ENCODE data around the gene ZFYVE27.

The ZFYVE27 gene

DNA sequence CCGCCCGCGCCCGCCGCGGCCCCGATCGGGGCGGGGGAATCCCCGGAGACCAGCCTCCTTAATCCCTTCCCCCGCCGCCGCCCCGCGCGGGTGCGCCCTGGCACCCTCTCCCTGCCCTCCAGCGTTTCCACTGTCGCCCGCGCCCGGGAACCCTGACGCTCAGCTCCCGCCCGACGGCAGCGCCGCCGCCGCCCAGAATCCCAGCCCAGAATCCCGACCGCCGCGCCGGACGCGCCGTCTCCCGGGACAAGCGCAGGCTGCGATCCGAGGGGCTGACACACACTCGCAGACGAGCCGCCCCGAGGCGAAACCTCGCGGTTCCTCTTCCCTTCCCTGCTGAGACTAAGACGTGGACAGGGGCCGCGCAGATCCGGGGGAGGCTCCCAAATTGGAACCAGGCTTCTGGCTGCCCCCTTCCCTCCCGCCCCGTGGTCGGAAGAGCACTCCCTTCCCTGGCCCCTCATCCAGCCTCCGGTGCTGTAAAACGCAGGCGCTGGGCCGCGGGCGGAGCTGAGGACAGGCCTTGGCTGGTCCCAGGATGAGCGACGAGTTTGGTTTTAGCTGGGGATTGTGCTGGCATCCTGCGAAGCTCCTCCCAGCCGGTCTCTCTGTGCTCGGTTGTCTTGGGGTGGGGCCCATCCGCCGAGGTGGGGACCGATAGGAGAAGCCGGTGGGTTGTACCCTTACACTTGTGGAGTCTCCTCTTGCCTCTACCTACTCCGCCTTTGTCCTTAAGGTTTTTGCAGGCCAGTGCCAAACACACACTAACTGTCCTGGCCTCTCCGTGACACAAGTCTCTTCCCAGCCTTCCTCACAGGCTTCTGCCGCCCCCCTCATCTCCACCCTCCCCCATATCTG, 22.3 kb upstream of the ZFYVE27 start:
- no peak for DNase-seq (ENCODE audit: low read depth in 3 of 3)

DNA sequence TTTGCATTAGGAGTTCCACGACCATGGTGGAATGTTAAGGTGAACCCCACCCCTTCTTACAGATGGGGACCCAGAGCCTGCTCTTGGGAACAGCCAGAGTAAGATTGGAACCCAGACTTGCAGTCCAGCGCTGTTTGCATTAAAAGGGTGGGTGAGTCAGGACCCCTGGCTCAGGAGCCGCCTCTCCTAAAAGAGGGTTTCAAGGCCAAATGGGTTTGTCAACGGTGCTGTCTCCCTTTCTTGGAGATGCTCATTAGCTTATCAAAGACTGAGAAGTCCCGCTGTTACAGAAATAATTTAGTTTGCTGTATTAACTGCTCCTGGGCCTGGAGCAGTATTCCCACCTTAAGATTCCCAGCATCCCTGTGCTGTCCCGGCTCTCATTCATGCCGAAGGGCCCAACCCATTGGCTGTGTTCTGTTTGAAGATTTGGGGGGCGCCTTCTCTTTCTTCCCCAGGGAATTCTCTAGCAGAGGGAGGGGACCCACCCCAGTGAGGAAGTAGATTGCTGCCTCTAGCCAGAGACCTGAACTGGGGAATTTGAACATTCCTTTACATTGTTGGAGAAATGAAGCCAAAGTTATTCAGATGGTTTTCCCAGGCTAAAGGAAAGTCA, 21.6 kb upstream of the ZFYVE27 start:
- no peak for DNase-seq (ENCODE audit: low read depth in 3 of 3)

DNA sequence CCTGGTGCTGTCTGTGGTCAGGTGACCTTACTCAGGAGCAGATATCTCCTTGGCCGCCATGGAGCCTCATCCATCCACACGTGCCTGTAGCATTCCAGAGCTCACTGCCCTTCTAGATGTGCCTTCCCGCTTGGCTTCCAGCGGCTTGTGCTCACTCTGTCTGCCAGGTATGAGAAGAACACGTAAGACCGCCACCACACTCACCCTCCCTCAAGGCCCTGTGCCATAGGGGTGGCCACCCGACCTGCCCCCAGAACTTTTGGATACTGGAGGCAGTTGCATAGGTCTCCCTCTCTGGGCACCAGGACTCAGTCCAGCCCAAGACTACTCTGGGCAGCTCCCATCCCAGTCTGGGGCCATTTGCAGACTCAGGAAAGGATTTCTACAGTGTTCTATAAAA, 19.3 kb upstream of the ZFYVE27 start:
- no peak for DNase-seq (ENCODE audit: low read depth in 3 of 3)

DNA sequence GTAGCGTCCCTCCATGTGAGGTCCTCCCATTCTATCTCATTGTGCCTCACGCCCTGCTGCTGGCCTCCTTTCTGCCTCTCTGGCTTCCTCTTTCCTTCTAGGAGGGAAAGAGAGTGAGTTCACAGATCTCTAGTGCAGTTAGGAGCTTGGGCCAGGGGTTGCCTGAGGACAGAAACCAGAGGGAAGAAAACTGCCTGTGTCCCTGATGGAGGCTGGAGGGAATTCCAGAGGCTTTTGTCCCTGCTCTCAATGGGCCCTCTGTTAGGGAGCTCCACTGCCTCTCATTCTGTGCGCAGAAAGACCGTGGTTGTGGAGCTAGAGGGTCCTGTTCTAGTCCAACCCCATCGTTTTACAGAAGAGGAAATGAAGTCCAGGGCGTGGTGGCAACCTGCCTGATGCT, 18.8 kb upstream of the ZFYVE27 start:
- no peak for DNase-seq (ENCODE audit: low read depth in 3 of 3)

DNA sequence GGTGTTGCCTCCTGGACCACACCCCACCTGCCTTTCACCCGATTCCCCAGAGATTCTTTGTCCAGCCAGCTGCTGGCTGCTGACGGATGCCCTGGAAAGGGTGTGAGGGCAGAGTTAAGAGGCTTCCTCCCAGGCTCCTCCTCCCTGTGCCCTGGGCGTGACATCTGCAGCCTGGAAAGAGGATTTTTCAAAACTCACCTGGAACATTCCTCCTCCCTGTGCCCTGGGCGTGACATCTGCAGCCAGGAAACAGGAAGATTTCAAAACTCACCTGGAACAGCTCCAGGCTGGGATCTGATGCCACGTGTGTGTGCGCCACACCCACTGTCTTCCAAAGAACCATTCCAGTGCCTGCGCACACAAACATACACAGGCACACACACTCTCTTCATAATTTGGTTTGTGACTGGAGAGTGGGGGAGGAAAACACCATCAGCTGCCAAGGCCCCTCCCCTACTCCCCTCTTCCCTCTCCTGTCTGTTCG, 18.2 kb upstream of the ZFYVE27 start:
- DNase-seq (ENCODE audit: low read depth in 3 of 3): no peak

DNA sequence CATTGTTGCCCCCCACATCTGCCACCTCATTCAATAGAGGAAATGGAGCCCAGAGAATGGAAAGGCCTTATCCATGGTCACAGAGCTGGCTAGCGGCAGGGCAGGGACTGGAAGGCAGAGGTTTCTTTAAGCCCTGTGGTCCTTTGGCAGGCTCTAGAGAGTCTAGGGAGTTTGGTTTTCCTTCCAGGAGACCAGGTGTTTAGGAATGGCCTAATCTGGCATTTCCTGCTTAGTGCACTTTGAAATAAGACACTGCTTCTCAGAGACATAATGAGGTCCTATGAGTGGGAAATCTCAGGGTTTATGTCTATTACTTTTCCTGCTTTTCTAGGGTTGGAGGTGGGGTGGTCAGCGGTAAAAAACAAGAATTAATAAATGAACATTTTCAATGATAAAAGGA, 17.3 kb upstream of the ZFYVE27 start:
- DNase-seq (ENCODE audit: low read depth in 3 of 3): no peak

DNA sequence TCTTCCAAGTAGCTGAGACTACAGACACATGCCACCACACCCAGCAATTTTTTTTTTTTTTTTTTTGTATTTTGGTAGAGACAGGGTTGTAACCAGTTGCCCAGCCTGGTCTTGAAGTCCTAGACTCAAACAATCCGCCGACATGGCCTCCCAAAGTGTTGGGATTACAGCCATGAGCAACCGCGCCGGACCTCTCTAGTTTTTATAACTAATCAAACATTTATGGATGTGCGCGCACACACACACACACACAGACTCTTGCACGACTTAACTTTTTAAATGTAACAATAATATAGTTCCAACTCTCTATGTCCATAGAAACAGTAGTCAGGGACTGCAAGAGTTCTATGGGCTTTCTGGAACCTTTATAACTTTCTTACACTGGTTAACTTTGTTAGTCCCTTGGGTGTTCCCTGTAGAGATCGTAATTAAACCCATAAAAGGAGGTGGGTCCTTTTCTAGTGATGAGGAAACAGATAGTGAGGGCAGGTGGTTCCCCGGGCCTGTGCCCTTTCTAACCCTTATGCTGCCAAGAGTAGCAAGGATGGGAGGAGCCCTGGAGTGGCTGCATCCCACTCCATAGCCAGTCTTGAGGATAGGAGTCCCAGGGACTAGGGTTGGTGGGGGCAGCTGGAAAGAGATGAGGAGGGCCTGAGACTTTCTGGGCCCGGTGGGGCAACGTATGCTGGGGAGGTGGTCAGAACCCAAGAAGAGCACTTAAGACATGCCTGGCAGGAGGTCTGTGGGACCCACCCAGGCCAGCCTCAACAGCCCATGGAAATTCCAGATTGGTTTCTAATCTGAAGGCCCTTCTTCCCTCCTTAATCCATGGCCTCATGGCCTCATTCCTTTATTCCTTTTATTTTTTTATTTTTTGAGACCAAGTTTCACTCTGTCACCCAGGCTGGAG, 14.8 kb upstream of the ZFYVE27 start:
- no peak for DNase-seq (ENCODE audit: low read depth in 3 of 3)

- no peak for DNase-seq (ENCODE audit: low read depth in 3 of 3)
Measured at GRCh38 chr10:97723001-97723400, 13.9 kb upstream of the ZFYVE27 start.

DNA sequence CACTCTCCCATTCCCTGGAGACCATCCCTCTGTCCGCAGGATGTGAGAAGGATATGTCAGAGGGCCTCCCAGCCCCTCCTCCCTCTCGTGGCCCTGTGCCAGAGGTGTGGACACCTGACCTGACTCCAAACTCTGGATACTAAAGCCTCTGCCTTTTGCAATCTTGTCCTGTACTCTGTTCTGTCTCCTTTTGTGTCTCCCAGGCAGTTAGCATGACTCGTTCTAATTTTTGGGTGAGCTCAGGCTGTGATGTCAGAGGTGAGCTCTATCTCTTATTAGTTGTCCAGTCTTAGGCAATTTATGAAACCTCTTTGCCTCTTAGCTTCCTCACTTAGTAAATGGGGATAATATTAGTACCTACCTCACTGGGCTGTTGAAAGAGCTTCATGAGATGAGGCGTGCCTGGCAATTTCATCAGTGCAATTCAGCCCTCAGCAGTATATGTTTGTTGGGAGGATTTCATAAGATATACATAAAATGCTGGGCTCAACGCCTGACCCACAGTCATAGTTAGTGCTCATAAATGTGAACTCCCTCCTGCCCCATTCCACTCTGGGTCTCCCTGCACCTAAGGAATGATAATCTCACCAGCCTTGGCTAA, 12.5 kb upstream of the ZFYVE27 start:
- DNase-seq (ENCODE audit: low read depth in 3 of 3): no peak

DNA sequence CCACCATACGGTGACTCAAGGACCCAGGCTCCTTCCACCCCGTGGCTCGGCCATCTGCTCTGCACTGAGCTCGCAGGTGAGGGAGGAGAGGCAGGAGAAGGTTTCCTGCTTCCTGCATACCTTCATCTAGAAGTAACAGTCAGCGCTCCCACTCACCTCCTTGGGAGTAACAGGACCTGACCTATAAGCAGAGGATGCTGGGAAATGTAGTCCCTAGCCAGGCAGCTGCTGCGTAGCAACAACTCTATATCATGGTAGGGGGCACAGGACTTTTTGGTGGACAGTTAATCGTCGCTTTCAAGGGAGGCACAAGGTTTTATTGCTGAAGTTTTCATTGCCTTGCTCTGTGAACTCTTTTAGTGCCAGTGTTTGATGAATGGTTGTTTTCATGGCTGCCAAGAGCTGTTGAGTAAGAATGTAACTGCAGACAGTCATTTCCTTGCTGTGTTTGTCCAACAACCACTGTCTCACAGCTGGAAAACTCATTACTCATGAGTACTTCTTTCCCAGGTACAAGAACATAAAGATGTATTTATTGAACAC, 10.2 kb upstream of the ZFYVE27 start:
- no peak for DNase-seq (ENCODE audit: low read depth in 3 of 3)

- DNase-seq (ENCODE audit: low read depth in 3 of 3): no peak
Measured at GRCh38 chr10:97729014-97729413, 7.9 kb upstream of the ZFYVE27 start.

DNA sequence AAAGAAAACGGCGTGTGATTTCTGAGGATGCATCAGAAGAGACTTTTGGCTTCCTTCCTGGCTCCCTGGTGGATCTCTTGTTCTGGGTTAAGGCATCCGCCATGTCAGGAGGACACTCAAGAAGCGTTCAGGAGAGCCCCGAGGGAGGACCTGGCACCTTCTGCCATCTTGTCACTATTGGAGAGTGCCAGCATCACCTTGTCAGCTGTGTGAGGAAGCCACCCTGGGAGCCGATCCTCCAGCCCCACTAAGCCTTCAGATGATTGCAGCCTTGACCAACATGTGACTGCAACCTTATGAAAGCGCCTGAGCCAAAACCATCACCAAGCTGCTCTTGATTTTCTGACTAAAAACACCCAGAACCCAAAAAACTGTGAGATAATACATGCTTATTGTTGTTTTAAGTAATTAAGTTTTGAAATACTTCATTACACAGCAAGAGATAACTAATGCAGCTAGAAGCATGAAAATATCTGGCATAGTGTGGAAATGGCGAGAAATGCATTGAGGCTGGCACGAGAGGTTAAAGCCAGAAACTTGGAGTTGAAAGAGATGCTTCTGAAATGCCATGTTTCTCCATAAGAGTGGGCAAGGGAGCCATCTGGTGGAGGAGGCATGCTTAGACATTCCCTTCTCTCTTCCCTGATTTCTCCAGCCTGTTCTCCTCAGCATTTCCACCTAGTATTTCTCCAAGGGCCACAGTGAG, 5.4 kb upstream of the ZFYVE27 start:
- peak in 2 of 3 donors; percentile 23 to 41 for DNase-seq (ENCODE audit: low read depth in 3 of 3)

- no peak for DNase-seq (ENCODE audit: low read depth in 3 of 3)
Measured at GRCh38 chr10:97732052-97732359, 4.9 kb upstream of the ZFYVE27 start.

DNA sequence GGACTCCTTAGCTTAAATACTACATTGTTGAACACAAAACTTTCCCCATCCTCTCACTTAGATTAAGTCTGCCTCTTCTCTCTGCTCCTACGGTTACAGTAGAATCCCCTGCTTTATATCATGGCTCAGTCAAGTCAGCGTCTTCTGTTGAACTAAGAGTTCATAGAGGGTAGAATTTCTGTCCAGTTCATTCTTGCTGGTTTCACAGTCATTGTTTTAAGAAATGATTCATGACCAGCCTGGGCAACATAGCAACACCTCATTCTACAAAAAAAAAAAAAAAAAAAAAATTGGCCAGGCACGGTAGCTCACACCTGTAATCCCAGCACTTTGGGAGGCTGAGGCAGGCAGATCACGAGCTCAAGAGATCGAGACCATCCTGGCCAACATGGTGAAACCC, 3.7 kb upstream of the ZFYVE27 start:
- DNase-seq (ENCODE audit: low read depth in 3 of 3): no peak

GRCh38 chr10:97734021-97734420, 2.9 kb upstream of the ZFYVE27 start:
- no peak for DNase-seq (ENCODE audit: low read depth in 3 of 3)

DNA sequence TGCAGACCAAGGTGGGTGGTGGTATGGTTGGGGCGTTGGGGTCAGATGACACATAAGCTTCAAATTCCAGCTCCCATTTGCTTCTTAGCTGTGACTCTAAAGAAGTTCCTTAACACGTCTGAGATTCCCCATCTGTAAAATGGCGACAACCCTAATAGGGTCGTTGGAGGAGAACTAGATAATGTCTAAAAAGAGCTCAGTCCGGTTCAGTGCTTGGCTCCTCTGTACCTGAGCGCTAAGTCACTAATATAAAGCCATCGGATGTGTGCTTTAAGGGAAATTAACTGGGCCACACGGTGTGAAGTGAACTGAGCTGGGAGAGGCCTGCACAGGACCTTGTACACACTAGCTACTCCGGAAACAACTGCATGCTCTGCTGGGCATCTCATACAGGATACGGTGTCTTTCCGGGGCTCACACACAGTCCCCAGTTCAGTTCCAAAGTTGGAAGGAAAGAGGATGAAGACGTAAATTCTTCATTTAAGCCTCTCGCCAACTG, 476 bp upstream of the ZFYVE27 start:
- DNase-seq (ENCODE audit: low read depth in 3 of 3): no peak

DNA sequence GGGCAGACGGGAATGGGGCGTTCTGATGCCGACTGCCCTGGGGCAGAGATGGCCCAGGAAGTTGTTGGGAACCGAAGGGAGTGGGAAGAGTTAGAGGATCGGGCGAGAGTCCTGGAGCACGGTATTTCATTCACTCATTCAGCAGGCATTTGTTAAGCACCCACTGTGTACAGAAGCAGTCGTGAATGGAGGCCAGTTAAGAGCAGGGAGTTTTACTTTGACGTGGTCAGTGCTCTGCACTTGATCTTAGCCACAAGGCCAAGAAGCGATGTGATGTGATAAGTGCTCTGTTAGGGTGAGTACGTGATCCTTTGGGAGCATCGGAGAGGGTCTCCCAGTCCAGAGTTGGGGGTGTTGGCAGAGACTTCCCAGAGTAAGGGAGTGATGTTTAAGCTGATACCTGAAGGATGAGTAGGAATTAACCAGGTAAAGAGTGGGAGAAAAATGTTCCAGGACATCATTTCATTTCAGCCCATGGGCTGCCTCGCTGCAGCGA, 890 bp downstream of the ZFYVE27 start:
- no peak for DNase-seq (ENCODE audit: low read depth in 3 of 3)

GRCh38 chr10:97738616-97739015, 1.7 kb downstream of the ZFYVE27 start:
- no peak for DNase-seq (ENCODE audit: low read depth in 3 of 3)

GRCh38 chr10:97740613-97741012, 3.7 kb downstream of the ZFYVE27 start:
- no peak for DNase-seq (ENCODE audit: low read depth in 3 of 3)

- no peak for DNase-seq (ENCODE audit: low read depth in 3 of 3)
Measured at GRCh38 chr10:97743169-97743943, 6.4 kb downstream of the ZFYVE27 start.

Data from stimulated activated CD4-positive, alpha-beta T cell treated with anti-CD3 and anti-CD28 coated beads, TNF-alpha, amount 100 ng/mL, for 48 hours (primary cell).